HG02981 (cell line): ENCODE data around the gene EXOC2.
"Not testable (repeated sequence)": the region's sequence is repeated elsewhere in the genome, so short reads cannot be mapped to it uniquely, and the experiment has no call there.

Source experiments
- ATAC-seq: cut with Tn5 transposase; IDR thresholded peaks from one replicate; pipeline ENCODE4 v1.9.1; 2021; ENCODE audit warnings: mild to moderate bottlenecking, moderate library complexity; ENCODE audit not compliant: unreplicated experiment

Gene EXOC2

GRCh38 chr6:683742-684440, 9.0 kb downstream of the EXOC2 start:
- ATAC-seq, result no peak

- ATAC-seq, result no peak
Observed at GRCh38 chr6:680666-681340, 12.1 kb downstream of the EXOC2 start.

GRCh38 chr6:680251-680650, 12.7 kb downstream of the EXOC2 start:
- no peak for ATAC-seq

- ATAC-seq, result no peak
Observed at GRCh38 chr6:679282-679681, 13.7 kb downstream of the EXOC2 start.

GRCh38 chr6:678520-678919, 14.4 kb downstream of the EXOC2 start:
- no peak for ATAC-seq

GRCh38 chr6:677919-678318, 15.0 kb downstream of the EXOC2 start:
- no peak for ATAC-seq

GRCh38 chr6:674956-675355, 18.0 kb downstream of the EXOC2 start:
- no peak for ATAC-seq

- no peak for ATAC-seq
Observed at GRCh38 chr6:674406-674805, 18.5 kb downstream of the EXOC2 start.

- no peak for ATAC-seq
Observed at GRCh38 chr6:667253-667927, 25.5 kb downstream of the EXOC2 start.

- ATAC-seq, result no peak
Observed at GRCh38 chr6:665403-666267, 27.3 kb downstream of the EXOC2 start.

GRCh38 chr6:663788-664187, 29.2 kb downstream of the EXOC2 start:
- not testable (repeated sequence) for ATAC-seq

GRCh38 chr6:659716-660581, 33.0 kb downstream of the EXOC2 start:
- no peak for ATAC-seq

- ATAC-seq, result no peak
Observed at GRCh38 chr6:658244-658643, 34.7 kb downstream of the EXOC2 start.

GRCh38 chr6:657743-658142, 35.2 kb downstream of the EXOC2 start:
- ATAC-seq, result no peak

GRCh38 chr6:656460-657252, 36.3 kb downstream of the EXOC2 start, which contains the start of gene HUS1B:
Gene HUS1B (minus strand): TSS chr6:657100. CDS start chr6:656944, 156 bp downstream.
- ATAC-seq, result no peak

GRCh38 chr6:654136-654535, 38.8 kb downstream of the EXOC2 start:
- ATAC-seq, result no peak

GRCh38 chr6:652865-653264, 40.1 kb downstream of the EXOC2 start:
- no peak for ATAC-seq

GRCh38 chr6:650098-650497, 42.8 kb downstream of the EXOC2 start:
- no peak for ATAC-seq

GRCh38 chr6:642805-643204, 50.1 kb downstream of the EXOC2 start:
- no peak for ATAC-seq
